Heart left ventricle (tissue), 13 donors: ENCODE data around the gene SEPTIN1.
"Not testable (repeated sequence)": the region's sequence is repeated elsewhere in the genome, so short reads cannot be mapped to it uniquely, and the experiment has no call there.

Source experiments
- CTCF ChIP-seq, 12 donors: fragments of 200-600 bp; sonication (generic) in 4 of 12; IDR thresholded peaks; one replicate each; pipeline versions ENCODE4 v1.5.0 to v1.8.0; 2018 to 2022; ENCODE audit warnings: antibody characterized with exemption in 12 of 12, mild to moderate bottlenecking in 5 of 12
- POLR2A ChIP-seq, 2 donors: fragments of 450-650 bp; IDR thresholded peaks; one replicate each; pipeline ENCODE4 v1.6.1; 2017; ENCODE audit warnings: antibody characterized with exemption in 2 of 2, mild to moderate bottlenecking in 2 of 2, moderate library complexity in 2 of 2
- donor health status: ischemic (EF 13 %, LVEDD 7.1; RV severe dilation, severe dysfunction).
- donor health status: DM: no; HTN: yes; CAD: no.
- donor health status: DM: no; HTN: no; CAD: no.
- donor health status: ischemic (EF 25% LVEDD 6.9; RV normal size, moderate dysfunction).
- donor health status: ischemic (EF 25% LVEDD 5.7; RV mildly dilated, moderate dysfunction).
- donor health status: ischemic (EF 35%, LVEDD 5.7; RV mildly dilated, moderate dysfunction).
- donor health status: nonischemic (EF 11% LVEDD 7.7; RV severe dilation, severe dysfunction).
- donor health status: DM: yes; HTN: yes; CAD: no.
- donor health status: PGD.
- donor health status: ischemic (EF 29% LVEDD 5.4; RV normal size, mild dysfunction).
- donor health status: nonischemic (EF 23%, LVEDD 6.1; RV moderate dilation, normal function).

GRCh38 chr16:30334473-30334989 lies 47.8 kb downstream of the SEPTIN1 start:
- TF ChIP-seq CTCF, POLR2A (IDR thresholded peaks at IDR 0.05): not testable (repeated sequence)
